ENCODE results near the gene GABPB1. TPM values are rescaled to one million over a fixed set of nuclear protein-coding genes. Genes with fewer than 3 reads are reported as not detected.

The GABPB1 gene
- total RNA-seq, 4 donors from 2014 or later: 7.4 to 11.5 (median 8.7) TPM

GRCh38 chr15:50295966-50296365 is 59.0 kb downstream of the GABPB1 start:
- H3K9me3 ChIP-seq: no peaks in the 10 kb centered on the region
- TF ChIP-seq CTCF (IDR thresholded peaks at IDR 0.05 in 4 of 5, conservative IDR thresholded peaks at IDR 0.05 in 1 of 5): no peak
- TF ChIP-seq POLR2A (IDR thresholded peaks at IDR 0.05): no peak
- no peaks in the 10 kb centered on the region for H3K27me3 ChIP-seq
- in situ Hi-C loops (cut with MboI; ENCODE audit: low sequenced_read_pairs in 4 of 4) (no loop called here), intact Hi-C loops (cut with DNase I; ENCODE audit: low total_unique reads) (no loop called here)
- ATAC-seq: no peak
- H3K4me3 ChIP-seq: no peak overlapping the region
- peaks cover 0 to 53% of the 10 kb centered on the region in 2 donors for H3K36me3 ChIP-seq
- H3K27ac ChIP-seq: no peak overlapping the region
- no peak for DNase-seq
- H3K4me1 ChIP-seq: no peaks in the 10 kb centered on the region

GRCh38 chr15:50289749-50290148 is 65.2 kb downstream of the GABPB1 start:
- in situ Hi-C loops (cut with MboI; ENCODE audit: low sequenced_read_pairs in 4 of 4): no loop called here
- TF ChIP-seq POLR2A (IDR thresholded peaks at IDR 0.05): no peak
- H3K36me3 ChIP-seq: peaks cover 0 to 45% of the 10 kb centered on the region in 2 donors
- ATAC-seq (no peak), DNase-seq (no peak)
- intact Hi-C loops (cut with DNase I; ENCODE audit: low total_unique reads): no loop called here
- H3K27me3 ChIP-seq: no peaks in the 10 kb centered on the region
- no peaks in the 10 kb centered on the region for H3K4me1 ChIP-seq
- no peak overlapping the region for H3K27ac ChIP-seq
- no peak overlapping the region for H3K4me3 ChIP-seq
- no peaks in the 10 kb centered on the region for H3K9me3 ChIP-seq

DNA sequence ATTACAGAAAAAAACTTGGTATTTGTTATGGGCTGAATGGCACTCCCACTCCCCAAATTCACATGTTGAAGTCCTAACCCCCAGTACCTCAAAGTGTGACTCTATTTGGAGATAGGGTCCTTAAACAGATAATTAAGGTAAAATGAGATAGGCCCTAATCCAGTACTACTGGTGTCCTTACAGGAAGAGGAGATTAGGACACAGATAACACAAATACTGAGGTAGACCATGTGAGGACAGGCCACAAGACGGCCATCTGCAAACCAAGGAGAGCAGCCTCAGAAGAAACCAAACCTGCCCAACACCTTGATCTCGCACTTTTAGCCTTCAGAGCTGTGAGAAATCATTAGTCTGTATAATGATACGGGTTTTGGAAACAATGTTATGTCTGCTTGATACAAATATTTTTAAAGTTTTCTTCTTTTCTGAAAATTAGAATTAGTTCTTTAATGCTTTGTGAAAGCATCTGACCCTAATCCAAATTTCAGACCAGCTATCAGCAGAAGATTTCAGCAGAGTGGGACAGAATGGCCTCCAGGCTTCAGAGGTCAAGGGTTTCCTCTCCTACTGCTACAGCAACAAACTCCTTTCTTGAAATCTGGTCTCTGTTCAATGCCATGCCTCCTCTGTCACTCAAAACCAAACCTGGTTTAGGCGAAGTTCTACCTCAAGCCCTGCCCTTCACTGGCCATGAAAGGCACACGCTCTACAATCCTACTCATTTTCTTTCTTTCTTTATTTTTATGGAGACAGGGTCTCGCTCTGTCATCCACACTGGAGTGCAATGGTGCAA is 67.5 kb downstream of the GABPB1 start:
- H3K4me3 ChIP-seq: no peak overlapping the region
- ATAC-seq (no peak), DNase-seq (no peak)
- H3K27ac ChIP-seq: no peak overlapping the region
- intact Hi-C loops (cut with DNase I; ENCODE audit: low total_unique reads): no loop called here
- TF ChIP-seq POLR2A (IDR thresholded peaks at IDR 0.05) (no peak), CTCF (IDR thresholded peaks at IDR 0.05 in 4 of 5, conservative IDR thresholded peaks at IDR 0.05 in 1 of 5) (no peak)
- no peaks in the 10 kb centered on the region for H3K4me1 ChIP-seq
- in situ Hi-C loops (cut with MboI; ENCODE audit: low sequenced_read_pairs in 4 of 4): no loop called here
- no peaks in the 10 kb centered on the region for H3K27me3 ChIP-seq
- peaks cover 0 to 50% of the 10 kb centered on the region in 2 donors for H3K36me3 ChIP-seq
- no peaks in the 10 kb centered on the region for H3K9me3 ChIP-seq

DNA sequence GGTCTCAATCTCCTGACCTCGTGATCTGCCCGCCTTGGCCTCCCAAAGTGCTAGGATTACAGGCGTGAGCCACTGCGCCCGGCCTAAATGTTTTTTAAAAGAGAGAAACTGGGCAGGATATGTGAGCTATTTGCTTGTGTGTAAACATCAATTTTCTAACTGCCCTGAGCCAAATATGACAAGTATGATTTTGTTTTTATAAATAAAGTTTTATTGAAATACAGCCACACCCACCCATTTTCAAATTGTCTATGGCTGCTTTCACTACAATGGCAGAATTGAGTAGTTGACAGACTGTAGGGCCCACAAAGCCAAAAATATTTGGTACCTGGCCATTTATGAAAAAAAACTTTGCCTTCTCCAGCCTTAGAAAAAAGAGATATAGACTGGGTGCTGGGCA is 73.6 kb downstream of the GABPB1 start:
- DNase-seq (no peak), ATAC-seq (no peak)
- Histone ChIP-seq H3K4me3 (no peak overlapping the region), H3K36me3 (peaks cover 0 to 17% of the 10 kb centered on the region in 2 donors), H3K27me3 (no peaks in the 10 kb centered on the region), H3K9me3 (no peaks in the 10 kb centered on the region), H3K4me1 (no peaks in the 10 kb centered on the region), H3K27ac (no peak overlapping the region)
- in situ Hi-C loops (cut with MboI; ENCODE audit: low sequenced_read_pairs in 4 of 4) (no loop called here), intact Hi-C loops (cut with DNase I; ENCODE audit: low total_unique reads) (no loop called here)
- TF ChIP-seq POLR2A (IDR thresholded peaks at IDR 0.05) (no peak), CTCF (IDR thresholded peaks at IDR 0.05 in 4 of 5, conservative IDR thresholded peaks at IDR 0.05 in 1 of 5) (no peak)

DNA sequence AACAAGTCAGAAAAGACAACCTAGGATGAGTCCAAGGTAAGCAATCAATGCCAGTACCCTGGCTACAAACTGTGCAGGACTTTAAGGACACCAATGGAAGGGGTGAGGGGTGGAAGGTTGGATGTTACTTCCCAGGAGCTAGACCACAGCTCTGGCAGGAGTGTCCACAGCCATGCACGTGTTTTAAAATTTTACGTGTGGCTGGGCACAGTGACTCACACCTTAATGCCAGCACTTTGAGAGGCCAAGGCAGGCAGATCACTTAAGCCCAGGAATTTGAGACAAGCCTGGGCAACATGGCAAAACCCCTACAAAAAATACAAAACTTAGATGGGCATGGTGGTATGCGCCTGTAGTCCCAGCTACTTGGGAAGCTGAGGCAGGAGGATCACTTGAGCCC is 74.7 kb downstream of the GABPB1 start:
- H3K9me3 ChIP-seq: no peaks in the 10 kb centered on the region
- peaks cover 0 to 6% of the 10 kb centered on the region in 2 donors for H3K36me3 ChIP-seq
- in situ Hi-C loops (cut with MboI; ENCODE audit: low sequenced_read_pairs in 4 of 4) (no loop called here), intact Hi-C loops (cut with DNase I; ENCODE audit: low total_unique reads) (no loop called here)
- no peak for ATAC-seq
- no peak for TF ChIP-seq POLR2A (IDR thresholded peaks at IDR 0.05)
- no peak for TF ChIP-seq CTCF (IDR thresholded peaks at IDR 0.05 in 4 of 5, conservative IDR thresholded peaks at IDR 0.05 in 1 of 5)
- no peak for DNase-seq
- no peak overlapping the region for H3K27ac ChIP-seq
- H3K27me3 ChIP-seq: no peaks in the 10 kb centered on the region
- no peak overlapping the region for H3K4me3 ChIP-seq
- no peaks in the 10 kb centered on the region for H3K4me1 ChIP-seq
